ENCODE results near the gene SFXN4. TPM values are rescaled to one million over a fixed set of nuclear protein-coding genes. Genes with fewer than 3 reads are reported as not detected.

SFXN4 gene
- total and polyA plus RNA-seq, 2 donors (not counting 1 experiment from before 2014, with no cell fraction given) = 10.3 to 17.7 TPM

- Histone ChIP-seq H3K79me2 (ENCODE audit: control insufficient read depth, insufficient read depth, low read length) (no peaks in the 10 kb centered on the region), H3K27me3 (ENCODE audit: control insufficient read depth, insufficient read depth, low read length) (no peaks in the 10 kb centered on the region), H3K9ac (ENCODE audit: insufficient read depth, low read length) (no peak overlapping the region), H3K4me3 (replicated peaks in 1 of 4; ENCODE audit: control extremely low read depth in 1 of 4, insufficient read depth in 1 of 4, low read depth in 3 of 4, low read length in 4 of 4) (no peak overlapping the region), H3K27ac (ENCODE audit: insufficient read depth, low read length) (no peak overlapping the region), H3K4me2 (ENCODE audit: extremely low read depth, insufficient read depth, low read length) (no peak overlapping the region), H2AFZ (ENCODE audit: low read length) (no peak overlapping the region), H3K36me3 (ENCODE audit: control insufficient read depth, insufficient read depth, low read length) (no peaks in the 10 kb centered on the region), H4K20me1 (ENCODE audit: control insufficient read depth, extremely low read depth, insufficient read depth, low read length) (no peaks in the 10 kb centered on the region), H3K4me1 (ENCODE audit: control insufficient read depth, extremely low read depth, insufficient read depth, low read length) (no peaks in the 10 kb centered on the region), H3K9me3 (ENCODE audit: control insufficient read depth, insufficient read depth, low read depth, low read length) (no peaks in the 10 kb centered on the region)
- TF ChIP-seq CTCF (conservative IDR thresholded peaks at IDR 0.05 in 1 of 2, IDR thresholded peaks at IDR 0.05 in 1 of 2; ENCODE audit: low read depth in 1 of 2, low read length in 2 of 2) (no peak), EZH2 (IDR thresholded peaks at IDR 0.05; ENCODE audit: low read length, missing control alignments) (no peak)
- no peak for DNase-seq (ENCODE audit: low read depth in 2 of 2)
Measured at GRCh38 chr10:119125942-119126341, 39.6 kb downstream of the SFXN4 start.

- Histone ChIP-seq H3K79me2 (ENCODE audit: control insufficient read depth, insufficient read depth, low read length) (no peaks in the 10 kb centered on the region), H3K9ac (ENCODE audit: insufficient read depth, low read length) (no peak overlapping the region), H3K9me3 (ENCODE audit: control insufficient read depth, insufficient read depth, low read depth, low read length) (no peaks in the 10 kb centered on the region), H2AFZ (ENCODE audit: low read length) (no peak overlapping the region), H3K36me3 (ENCODE audit: control insufficient read depth, insufficient read depth, low read length) (no peaks in the 10 kb centered on the region), H4K20me1 (ENCODE audit: control insufficient read depth, extremely low read depth, insufficient read depth, low read length) (no peaks in the 10 kb centered on the region), H3K4me1 (ENCODE audit: control insufficient read depth, extremely low read depth, insufficient read depth, low read length) (no peaks in the 10 kb centered on the region), H3K4me2 (ENCODE audit: extremely low read depth, insufficient read depth, low read length) (no peak overlapping the region), H3K27me3 (ENCODE audit: control insufficient read depth, insufficient read depth, low read length) (no peaks in the 10 kb centered on the region), H3K4me3 (replicated peaks in 1 of 4; ENCODE audit: control extremely low read depth in 1 of 4, insufficient read depth in 1 of 4, low read depth in 3 of 4, low read length in 4 of 4) (no peak overlapping the region), H3K27ac (ENCODE audit: insufficient read depth, low read length) (no peak overlapping the region)
- DNase-seq (ENCODE audit: low read depth in 2 of 2) = no peak
- TF ChIP-seq CTCF (conservative IDR thresholded peaks at IDR 0.05 in 1 of 2, IDR thresholded peaks at IDR 0.05 in 1 of 2; ENCODE audit: low read depth in 1 of 2, low read length in 2 of 2) (no peak), EZH2 (IDR thresholded peaks at IDR 0.05; ENCODE audit: low read length, missing control alignments) (no peak)
Measured at GRCh38 chr10:119120875-119121274, 44.6 kb downstream of the SFXN4 start.

- H3K4me2 ChIP-seq (ENCODE audit: extremely low read depth, insufficient read depth, low read length) = no peak overlapping the region
- no peaks in the 10 kb centered on the region for H4K20me1 ChIP-seq (ENCODE audit: control insufficient read depth, extremely low read depth, insufficient read depth, low read length)
- no peaks in the 10 kb centered on the region for H3K4me1 ChIP-seq (ENCODE audit: control insufficient read depth, extremely low read depth, insufficient read depth, low read length)
- H3K27me3 ChIP-seq (ENCODE audit: control insufficient read depth, insufficient read depth, low read length) = no peaks in the 10 kb centered on the region
- H2AFZ ChIP-seq (ENCODE audit: low read length) = no peak overlapping the region
- H3K9me3 ChIP-seq (ENCODE audit: control insufficient read depth, insufficient read depth, low read depth, low read length) = no peaks in the 10 kb centered on the region
- peak; percentile 18 to 68 for DNase-seq (ENCODE audit: low read depth in 2 of 2)
- H3K4me3 ChIP-seq (replicated peaks in 1 of 4; ENCODE audit: control extremely low read depth in 1 of 4, insufficient read depth in 1 of 4, low read depth in 3 of 4, low read length in 4 of 4) = no peak overlapping the region
- no peak overlapping the region for H3K27ac ChIP-seq (ENCODE audit: insufficient read depth, low read length)
- TF ChIP-seq EZH2 (IDR thresholded peaks at IDR 0.05; ENCODE audit: low read length, missing control alignments) (no peak), CTCF (conservative IDR thresholded peaks at IDR 0.05 in 1 of 2, IDR thresholded peaks at IDR 0.05 in 1 of 2; ENCODE audit: low read depth in 1 of 2, low read length in 2 of 2) (no peak)
- H3K79me2 ChIP-seq (ENCODE audit: control insufficient read depth, insufficient read depth, low read length) = no peaks in the 10 kb centered on the region
- H3K9ac ChIP-seq (ENCODE audit: insufficient read depth, low read length) = no peak overlapping the region
- H3K36me3 ChIP-seq (ENCODE audit: control insufficient read depth, insufficient read depth, low read length) = no peaks in the 10 kb centered on the region
Measured at GRCh38 chr10:119120413-119120867, 45.1 kb downstream of the SFXN4 start.
